Retina (tissue), 1 donor: ENCODE data around the gene C11orf21.
A peak's percentile ranks its signal among the peaks of the same experiment; 100 is the strongest.

Source experiments
- DNase-seq: peaks from one replicate; pipeline ENCODE4 v3.0.0-alpha.2; 2016

C11orf21 gene

DNA sequence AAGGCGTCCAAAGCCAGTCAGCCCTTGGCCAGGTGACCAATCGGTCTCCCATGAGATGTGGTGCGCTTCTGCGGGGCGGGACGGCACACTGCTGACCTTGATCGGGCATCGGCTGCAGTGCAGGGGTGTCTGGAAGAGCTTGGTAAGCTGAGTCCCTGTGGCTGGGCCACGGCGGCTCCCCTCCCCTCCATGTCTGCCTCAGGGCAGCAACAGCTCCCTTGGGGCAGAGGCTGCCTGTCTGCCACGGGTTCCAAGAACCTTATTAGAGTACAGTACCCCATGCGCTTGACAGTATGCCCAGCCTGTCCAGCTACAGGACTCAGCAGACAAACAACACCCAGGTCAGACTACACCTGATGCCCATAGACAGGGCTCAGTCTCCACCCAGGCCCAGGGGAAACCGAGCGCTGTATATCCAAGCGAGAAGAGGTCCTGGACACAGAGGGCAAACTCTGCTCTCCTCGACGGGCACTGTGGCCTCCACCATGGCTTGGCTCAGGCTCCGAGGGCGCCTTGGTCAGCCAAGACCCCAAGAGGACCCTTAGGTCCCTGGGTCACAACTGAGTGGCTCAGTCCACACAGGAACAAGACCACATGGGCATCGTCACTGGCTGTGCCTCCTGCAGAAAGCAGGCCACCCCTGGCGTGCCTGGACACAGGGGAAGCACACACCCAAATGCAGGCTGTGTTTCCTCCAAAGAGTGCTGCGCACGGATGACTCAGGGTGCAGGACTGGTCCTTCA lies 19.0 kb upstream of the C11orf21 start:
- no peak for DNase-seq

DNA sequence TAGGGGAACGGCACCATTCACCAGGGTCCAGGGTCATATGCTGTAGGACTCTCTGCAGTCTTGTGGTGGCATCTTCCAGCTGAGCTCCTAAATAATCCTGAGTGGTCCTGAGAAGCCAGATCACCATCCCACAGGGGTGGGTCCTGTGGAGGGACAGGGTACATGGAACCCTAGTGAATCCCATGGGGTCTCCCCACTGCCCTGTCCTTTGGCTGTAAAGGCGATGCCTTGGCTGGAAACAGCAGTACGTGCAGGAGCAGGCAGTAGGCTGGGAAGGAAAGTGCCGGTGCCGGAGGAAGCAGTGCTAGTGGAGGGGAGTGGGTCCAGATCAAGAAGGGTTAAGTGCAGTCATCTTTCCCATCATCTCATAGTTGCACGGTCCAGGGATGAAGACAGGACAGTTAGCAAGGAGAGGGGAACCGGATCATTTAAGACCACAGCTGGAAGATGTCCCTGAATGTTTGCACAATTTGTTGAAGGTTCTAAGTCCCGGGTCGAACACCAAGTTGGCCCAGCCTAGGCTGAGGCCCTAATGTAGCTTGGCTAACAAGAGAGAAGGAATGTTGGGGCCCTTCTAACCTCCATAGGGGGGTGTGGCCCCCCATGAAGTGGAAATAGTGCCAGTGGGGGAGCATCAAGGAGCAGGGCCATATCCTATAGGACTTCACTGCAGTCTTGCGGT lies 18.2 kb upstream of the C11orf21 start:
- DNase-seq, result no peak

DNA sequence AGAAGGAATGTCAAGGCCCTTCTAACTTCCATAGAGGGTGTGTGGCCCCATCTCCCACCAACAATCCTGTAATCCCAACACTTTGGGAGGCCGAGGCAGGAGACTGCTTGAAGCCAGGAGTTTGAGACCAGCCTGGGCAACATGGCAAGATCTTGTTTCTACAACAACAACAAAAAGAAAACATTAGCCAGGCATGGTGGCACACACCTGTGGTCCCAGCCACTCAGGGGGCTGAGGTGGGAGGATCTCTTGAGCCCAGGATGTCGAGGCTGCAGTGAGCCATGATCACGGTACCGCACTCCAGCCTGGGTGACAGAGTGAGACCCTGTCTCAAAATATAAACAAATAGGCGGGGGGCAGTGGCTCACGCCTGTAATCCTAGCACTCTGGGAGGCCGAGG lies 17.0 kb upstream of the C11orf21 start:
- no peak for DNase-seq

DNA sequence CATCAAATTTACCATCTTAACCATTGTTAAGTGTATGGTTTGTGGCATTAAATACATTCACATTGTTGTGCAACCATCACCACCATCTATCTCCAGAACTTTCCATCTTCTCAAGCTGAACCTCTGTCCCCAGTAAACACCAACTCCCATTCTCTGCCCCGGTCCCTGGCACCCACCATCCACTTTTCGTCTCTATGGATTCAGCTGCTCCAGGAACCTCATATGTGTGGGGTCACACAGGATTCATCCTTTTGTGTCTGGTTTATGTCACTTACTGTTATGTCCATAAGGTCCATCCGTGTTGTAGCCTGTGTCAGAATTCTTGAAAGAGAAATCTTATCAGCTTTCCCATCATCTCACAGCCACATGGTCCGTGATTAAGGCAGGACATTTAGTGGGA lies 16.4 kb upstream of the C11orf21 start:
- DNase-seq, result no peak

DNA sequence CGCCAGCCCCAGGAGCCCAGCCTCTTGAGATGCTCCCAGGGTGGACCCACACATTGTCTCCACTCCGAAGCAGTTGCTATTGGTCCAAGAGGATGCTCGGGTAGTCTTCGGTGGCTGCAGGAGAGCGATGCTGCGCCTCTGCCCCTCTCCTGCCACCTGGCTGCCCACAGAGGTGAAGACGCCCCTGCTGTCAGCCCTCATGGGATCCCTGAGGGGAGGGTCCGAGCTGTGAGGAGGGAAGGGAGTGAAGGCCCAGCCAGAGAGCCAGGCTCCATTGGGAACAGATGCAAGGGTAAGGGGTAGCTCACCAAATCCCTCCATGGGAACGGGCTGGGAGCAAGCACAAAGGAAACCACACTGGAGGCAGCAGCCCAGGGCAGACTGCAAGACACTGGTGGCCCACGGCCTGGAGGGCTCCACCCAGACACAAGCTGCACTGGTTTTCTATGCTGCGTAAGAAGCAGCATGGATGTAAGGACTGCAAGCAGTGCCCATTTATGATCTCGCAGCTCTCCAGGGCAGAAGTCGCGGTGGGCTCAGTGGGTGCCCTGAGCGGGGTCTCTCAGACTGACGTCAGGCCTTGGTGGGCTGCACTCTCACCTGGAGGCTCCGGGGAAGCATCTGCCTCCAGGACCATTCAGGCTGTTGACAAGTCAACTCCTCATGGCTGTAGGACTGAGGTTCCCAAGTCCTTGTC lies 15.8 kb upstream of the C11orf21 start:
- no peak for DNase-seq

DNA sequence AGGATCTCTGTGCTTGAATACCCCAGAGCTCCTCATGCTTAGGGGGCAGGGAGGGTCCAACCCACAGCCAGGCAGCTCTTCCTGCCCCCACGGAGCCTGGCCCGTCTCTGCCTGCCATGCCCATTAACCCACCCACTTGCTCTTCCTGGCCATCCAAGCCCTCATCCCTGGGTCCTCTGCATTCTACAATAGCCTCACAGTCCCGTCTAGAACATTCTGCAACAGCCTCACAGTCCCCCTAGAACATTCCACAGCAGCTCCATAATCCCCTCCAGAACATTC lies 15.2 kb upstream of the C11orf21 start:
- DNase-seq, result no peak

DNA sequence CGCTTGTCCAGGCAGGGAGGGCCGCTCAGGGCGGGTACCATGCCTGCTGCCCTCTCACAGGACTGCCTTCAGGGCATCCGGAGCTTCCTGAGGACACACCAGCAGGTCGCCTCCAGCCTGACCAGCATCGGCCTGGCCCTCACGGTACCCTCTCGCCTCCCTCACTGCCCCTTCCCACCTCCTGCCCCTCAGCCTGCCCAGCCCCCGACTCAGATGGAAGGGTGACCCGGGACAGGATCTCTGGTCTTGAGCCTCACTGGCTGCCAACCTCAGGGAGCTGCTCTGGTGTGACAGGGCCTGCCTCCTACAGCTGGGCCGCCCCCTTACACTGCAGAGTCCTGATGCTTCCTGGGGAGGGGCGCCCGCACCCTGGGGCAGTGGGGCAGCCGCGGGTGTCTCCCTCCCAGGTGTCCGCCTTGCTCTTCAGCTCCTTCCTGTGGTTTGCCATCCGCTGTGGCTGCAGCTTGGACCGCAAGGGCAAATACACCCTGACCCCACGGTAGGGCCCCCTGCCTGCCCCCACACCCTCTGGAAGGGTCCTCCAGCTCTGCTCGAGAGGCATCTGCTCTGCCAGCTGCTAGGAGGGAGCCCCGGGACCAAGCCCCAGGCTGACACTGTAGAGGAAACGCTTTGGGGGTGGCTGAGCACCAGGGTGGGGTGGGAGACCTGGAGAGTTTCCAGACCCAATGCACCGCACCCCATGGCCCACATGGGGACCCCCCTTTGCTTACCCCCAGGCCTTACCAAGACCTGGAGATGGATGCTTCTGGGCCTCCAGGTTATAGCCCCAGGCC lies 14.6 kb upstream of the C11orf21 start:
- no peak for DNase-seq

DNA sequence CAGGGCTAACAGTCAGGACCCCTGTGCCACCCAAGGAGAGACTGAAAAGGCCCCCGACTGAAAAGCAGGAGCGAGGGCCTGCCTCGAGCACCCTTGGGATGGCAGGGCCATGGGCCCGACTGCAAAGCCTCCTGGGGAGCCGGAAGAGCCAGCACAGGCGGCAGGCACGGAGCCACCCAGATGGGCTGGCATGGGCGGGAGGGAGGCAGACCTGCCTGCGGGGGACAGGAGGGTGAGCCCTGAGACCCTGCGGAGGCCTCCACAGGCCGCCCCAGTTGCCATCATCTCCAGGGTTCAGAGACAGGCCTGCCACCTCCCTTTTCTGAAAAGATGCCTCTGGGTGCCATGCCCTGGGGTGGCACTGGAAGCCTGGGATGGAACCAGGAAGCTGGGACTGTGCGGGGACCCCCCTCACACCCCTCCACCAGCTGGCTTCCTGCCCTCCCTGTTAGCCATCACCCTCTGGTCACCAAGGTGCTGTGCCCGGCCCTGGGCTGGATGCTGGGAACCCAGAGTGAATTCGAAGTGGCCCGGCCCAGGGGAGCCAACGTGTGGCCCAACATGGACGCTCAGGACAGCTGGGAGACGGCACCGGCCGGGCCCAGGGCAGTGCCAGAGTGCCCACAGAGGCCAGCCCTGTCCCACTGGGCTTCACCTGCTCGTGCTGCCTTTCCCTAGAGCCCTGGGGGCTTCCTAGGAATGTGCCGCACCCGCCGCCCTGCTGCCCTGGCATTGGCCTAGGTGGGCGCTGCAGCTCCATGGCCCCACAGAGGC lies 13.9 kb upstream of the C11orf21 start:
- DNase-seq, result no peak

DNA sequence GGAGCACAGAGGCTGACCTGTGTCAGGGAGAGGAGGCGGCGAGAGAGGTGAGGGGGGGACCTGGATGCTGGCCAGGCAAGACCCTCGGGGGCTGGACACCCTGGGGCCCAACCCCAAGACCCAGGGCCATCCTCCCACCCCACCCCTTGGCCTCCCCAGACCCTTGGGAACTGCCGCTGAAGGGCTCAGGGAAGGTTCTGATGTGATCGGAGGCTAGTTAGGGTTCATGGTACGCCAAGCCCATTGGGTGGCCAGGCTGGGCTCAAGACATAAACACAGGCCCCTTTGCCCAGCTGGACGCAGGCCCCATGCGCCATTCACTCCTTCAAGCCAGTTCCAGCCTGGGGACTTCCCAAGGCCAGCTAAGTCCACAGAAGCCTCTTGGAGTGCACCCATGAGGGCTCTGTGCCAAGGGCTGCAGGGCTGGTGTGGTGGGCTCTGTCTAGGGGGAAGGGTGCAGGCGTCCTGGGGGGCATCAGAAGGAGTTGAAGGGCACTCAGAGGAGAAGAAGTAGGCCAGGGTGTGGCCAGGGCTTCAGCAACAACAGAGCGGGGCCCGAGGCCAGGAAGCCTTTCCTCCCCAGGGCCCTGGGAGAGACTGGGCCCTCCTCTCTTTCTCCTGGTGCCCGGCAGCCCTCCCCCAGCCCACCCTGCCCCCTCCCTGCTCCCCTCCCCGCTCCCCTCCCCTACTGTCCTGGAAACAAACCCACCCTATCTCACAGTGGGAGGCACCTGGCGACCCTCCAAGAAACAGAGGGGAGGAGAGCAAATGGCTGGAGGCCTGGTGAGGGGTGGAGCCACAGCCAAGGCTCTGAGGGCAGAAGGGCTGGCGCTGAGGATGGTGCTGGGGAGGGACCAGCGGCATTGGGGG lies 13.0 kb upstream of the C11orf21 start:
- DNase-seq, result peak; percentile 41

DNA sequence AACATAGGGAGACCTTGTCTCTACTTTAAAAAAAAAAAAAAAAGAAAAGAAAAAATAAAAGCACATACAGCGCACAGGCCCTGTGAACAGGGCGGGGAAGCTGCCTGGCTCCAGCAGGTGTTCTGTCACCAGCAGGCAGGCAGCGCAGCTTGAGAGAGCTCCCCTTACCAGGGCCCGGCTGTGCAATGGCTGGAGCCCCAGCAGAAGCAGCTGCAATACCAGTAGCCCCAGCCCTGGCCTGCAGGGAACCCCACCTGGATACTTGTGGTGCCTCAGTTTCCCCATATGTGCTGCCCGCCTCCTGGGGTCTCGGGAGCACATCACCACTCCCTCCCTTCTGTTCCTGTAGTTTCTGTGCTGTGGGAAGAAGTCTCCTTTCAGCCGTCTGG lies 12.4 kb upstream of the C11orf21 start:
- no peak for DNase-seq

DNA sequence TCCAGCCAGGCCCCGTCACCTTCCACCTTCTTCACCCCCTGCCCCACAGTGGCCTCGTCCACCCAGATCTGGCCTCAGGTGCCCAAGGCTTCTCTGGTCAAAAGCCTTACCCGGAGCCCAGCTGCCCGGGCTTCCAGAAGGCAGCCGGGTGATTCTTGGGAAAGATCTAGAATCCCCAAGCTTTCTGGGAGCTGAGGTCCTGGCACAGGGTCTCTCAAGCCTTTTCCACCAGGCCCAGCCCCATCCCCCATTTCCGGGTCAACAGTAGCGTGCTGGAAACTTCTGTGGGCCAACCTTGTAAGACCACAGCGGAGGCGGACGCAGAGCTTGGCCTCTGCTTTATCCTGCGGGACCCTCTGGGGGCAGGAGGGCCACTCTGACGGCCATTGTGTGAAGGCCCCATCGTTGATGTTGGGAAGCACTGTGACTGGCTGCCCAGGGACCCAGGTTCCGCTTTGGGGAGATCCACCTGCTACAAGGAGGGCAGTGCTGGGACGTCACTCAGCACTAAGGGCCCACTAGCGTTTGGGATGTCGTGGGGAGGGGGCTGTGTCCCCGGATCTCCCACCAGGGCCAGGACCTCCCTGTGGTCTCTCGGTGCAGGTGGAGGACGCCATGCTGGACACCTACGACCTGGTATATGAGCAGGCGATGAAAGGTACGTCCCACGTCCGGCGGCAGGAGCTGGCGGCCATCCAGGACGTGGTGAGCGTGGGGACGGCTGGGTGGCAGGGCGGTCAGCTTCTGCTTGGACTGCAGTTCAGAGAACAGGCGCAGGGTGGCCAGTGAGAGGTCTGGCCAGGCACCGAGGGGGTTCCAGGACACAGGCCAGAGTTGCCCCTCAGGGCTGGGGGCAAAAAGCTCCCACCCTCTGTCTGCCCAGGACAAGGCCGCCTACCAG lies 11.6 kb upstream of the C11orf21 start:
- DNase-seq, result no peak

DNA sequence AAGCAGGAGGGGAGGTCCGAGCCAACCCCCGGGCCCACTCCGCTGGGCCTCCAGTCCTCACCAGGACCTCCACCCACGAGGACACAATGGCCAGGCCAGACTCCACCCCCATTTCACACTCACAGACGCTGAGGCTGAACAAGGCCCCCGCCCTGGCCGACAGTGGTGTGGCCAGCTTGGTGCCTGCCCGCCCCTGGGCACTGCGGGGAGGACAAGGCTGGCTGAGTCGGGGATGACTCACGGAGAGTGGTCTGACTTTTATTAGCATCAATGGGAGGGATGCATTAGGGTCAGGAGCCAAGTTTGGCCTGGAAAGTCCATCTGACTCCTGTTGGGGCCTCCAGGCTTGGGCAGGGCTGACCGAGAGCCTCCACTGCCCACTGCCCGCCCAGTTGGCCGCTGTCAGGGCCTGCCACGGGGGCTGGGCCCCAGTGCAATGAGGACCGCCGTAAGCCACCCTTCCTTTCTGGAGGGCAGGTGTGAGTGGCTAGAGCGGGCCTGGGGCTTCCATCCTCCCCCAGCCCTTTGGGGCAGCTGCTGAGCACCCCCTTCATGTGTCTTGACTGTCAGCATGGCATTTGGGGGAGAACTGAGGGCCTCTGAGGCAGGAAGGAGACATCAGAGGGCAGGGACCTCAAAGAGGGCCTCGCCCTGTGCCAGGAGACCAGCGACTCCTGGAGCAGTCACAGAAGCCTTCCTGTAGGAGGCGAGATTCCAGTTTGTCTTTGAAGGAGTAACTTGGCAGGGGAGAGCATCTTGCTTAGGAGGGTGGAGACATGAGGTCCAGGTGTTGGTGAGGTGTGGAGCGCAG lies 10.7 kb upstream of the C11orf21 start:
- no peak for DNase-seq

DNA sequence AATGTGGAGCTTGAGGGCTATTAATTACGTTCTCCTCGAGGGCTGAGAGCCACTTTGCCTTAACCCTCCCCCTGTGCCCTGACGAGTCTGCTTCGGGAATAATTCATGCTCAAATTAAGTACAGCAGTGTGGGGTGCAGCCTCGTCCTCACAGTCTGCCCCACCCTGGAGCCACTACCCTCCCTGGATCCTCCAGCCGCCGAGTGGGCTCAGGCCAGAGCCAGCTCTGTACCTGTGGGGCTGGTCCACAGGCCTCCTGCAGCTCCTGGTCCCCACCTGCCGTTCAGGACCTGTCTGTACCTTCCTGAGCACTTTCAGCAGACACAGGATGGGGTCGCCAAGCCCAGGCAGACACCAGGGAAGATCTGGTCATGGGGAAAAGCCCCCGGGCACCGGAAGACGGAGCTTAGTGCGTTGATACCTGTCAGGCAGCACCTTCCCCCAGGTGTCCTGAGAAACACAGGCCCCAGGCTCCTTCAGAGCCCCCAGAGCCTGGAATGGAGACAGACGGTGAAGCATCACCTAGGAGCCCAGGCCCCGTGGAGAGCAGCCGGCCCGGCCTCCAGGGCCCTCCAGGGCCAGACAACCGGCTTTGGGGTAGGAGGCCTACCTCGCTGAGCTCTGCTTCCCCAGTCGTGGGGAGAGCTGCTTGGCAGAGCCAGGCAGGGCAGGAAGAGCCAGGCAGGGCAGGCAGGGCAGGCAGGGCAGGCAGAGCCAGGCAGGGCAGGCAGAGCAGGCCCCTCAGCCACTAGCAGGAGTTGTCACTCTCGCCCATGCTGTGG lies 9.8 kb upstream of the C11orf21 start:
- no peak for DNase-seq

DNA sequence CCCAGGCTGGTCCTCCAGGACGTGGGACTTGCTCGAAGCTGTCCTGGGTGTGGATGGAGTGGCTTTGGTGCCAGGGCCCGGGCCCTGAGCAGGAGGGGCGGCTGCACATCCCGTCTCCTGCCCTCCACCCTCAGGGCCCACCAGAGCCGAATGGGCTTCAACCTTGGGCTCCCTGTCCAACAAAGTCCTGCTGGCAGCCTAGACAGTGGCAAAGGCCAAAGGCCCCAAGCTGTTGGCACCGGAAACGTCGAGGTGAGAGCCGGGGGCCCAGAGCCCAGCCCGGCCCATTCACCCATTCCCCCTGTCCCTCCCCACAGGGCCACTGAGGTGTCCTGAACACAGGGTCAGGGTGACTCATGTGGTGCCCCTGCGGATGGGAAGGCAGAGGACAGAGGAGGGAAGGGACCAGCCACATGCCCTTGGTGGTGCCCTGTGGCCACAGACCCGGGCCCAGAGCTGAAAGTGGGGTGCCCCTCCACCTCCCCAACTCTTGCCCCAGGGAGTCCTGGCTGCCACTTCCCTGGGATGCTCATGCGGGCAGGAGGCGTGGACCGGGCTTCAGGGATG lies 9.2 kb upstream of the C11orf21 start:
- no peak for DNase-seq

DNA sequence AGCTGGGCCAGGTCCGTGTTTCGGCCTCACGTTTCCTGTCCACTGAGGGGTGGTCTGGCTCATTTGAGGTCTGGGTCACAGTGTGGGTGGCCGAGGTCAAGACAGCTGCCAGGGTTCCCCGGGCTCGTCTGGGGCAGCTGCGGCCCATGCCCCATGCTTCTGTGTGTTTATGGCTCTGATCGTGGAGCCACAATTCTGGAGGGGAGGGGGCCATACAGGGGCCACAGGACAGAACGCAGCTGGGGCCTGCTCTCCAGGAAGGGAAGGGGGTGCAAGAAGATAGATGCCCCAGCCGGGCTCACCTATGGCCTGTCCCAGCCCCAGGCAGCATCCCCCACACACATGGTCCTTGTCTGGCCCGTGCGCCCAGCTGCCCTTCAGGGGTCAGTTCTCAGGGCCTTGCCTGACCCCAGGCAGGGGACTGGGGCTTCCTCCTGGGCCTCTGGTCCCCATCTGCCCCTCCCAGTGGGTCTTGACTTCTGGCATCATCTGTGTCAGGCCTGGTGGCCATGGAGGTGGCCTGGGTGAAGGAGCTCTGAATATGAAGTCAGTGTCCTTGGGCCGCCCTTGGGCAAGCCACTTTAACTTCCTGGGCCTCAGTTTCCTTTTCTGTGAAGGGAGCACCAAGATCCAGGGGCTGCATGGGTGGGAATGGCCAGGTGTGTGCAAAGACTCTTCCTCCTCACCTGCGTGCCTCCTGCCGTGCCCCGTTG lies 8.5 kb upstream of the C11orf21 start:
- no peak for DNase-seq

DNA sequence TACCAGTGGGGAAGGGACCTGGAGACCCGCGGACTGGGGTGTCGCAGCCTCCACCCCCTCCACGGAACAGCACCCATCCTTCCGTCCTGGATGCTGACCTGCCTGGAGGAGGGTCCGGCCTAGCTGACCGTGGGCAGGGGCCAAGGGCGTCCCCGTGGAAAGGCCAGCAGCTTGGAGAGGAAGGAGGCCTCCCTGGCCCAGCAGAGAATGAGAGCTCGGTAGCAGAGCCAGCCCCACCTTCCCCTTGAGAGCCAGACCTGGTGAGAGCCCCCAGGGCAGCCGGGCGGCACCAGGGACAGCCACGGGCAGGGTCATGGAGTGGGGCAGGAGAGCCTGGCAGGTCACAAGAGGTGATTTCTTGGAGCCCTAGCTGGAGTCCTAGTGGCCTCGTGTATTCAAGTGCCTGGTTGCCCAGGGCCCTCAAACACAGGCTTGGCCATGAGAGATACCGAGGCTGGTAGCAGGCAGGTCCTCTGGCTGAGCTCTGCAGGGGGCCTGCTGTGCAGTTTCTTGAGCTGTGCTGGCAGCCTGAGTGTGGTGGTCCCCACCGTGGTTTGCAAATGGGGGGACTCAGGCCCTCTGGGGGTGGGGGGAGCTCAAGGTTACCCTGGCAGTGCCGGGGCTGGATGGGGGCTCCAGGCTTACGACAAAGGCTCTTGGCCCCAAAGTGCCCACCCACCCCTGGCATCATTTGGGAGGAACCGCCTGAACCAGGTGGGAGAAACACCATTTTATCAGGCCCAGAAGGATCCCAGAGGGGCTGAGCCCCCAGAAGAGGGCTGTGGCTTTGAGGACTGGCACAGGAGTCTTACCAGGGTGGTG lies 7.7 kb upstream of the C11orf21 start:
- no peak for DNase-seq

DNA sequence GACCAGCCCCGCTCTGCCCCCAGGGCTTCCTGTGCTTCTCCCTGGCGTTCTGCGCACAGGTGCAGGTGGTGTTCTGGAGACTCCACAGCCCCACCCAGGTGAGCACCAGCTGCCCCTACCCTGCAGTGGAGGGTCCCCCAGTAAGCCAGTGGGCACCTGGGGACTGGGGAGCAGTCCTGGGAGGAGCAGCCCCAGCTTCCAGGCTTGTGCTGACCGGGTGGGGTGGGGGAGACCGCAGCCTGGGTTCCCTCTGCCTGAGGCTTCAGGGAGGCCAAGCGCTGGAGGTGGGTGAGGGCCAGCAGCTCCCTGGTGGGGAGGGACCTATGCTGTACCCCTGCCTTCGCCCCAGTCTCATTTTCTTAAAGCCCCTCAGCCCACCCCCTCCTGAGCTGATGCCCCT lies 7.0 kb upstream of the C11orf21 start:
- no peak for DNase-seq
